ENCODE results near the gene SEPTIN10.
"Not testable (repeated sequence)": the region's sequence is repeated elsewhere in the genome, so short reads cannot be mapped to it uniquely, and the experiment has no call there.

Gene SEPTIN10

DNA sequence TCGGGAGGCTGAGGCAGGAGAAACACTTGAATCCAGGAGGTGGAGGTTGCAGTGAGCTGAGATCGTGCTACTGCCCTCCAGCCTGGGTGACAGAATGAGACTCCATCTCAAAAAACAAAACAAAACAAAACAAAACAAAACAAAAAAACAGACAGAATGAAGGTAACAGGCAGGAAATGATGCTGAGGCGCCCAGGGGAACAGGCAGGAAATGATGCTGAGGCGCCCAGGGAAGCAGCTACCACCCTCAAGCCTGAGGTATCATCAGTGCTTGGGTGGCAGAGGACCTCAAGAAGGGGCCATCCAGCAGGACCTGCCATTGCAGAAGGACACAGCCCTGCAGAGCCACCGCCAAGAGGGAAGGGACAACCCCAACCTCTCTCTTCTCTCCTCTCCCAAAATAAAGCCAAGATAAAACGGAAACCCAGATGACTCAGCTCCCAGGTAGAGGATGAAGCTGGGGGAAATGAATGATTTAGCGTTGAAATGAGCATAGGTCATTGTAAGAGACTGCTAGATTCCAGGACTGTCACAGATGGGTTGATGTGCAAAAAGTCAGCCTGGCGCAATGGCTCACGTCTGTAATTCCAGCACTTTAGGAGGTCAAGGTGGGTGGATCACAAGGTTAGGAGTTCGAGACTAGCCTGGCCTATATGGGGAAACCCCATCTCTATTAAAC lies 19.7 kb upstream of the SEPTIN10 start:
- no peak for DNase-seq (ENCODE audit: low spot score)

DNA sequence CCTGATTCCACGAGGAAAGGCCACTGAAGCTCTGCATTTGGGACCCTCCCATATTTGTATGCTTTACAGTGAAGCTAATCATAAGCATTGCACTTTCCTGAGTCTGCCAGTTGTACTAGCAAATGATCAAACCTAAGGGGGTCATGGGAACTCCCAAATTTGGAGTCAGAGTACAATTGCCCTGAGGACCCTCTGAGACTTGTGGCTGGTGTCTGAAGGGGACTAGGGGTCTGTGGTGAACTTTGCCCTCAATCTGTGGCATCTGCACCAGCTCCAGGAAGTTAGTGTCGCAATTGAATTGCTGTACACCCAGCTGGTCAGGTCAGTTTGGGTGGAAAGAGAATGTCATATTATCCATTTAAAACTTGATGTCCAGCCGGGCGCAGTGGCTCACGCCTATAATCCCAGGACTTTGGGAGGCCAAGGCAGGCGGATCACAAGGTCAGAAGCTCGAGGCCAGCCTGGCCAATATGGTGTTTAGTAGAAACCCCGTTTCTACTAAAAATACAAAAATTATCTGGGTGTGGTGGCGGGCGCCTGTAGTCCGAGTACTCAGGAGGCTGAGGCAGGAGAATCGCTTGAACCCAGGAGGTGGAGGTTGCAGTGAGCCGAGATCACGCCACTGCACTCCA lies 18.5 kb upstream of the SEPTIN10 start:
- DNase-seq (ENCODE audit: low spot score), result no peak

DNA sequence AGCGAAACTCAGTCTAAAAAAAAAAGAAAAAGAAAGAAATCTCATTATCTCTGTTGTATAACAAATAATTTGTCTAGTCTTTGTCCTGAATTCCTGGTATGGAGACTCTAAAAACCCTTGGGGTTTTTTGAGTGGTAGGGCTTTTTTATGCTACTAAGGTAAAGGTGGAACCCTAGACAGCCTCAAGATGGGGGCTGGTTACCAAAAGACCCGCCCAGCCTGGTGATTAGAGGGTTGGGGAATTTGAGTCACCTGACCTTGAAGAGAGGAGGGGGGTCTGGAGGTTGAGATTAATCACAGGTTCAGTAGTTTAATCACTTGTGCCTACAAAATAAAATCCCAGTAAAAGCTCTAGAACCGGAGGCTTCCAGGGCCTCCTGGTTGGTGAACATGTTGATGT lies 18.0 kb upstream of the SEPTIN10 start:
- DNase-seq (ENCODE audit: low spot score), result no peak

DNA sequence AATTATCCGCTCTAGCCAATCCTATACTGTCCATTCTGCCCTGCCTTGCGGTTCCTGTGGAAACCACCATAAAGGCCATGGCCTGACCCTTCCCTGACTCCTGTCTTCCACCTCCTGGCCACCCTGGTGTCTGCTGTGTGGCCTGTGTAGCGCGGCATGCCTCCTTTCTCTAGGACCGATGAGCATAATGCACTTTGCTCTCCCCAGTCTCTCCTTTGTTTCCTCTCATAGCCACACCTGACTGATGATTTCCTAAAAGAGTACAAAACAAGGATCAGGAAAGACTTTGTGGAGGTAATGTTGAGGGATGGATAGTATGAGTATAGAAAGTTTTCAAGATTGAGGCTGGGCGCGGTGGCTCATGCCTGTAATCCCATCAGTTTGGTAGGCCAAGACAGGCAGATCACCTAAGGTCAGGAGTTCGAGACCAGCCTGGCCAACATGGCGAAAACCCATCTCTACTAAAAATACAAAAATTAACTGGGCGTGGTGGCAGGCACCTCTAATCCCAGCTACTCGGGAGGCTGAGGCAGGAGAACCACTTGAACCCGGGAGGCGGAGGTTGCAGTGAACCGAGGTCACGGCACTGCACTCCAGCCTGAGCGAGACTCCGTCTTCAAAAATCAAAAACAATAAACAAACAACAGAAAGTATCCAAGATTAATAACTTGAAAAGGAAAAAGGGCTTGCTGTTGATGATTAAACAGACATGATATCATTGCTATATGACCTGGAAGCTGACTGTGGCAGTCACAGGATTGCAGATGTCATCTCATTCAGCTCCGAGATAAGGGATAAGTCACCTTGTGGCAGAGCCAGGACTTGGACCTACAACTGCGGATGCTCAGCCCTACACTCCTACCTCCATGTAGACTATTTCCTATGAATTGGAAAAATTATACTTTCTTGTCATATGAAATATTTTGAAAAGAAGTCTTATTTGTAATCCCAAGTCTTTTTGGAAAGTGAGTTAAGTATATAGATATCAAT lies 17.0 kb upstream of the SEPTIN10 start:
- no peak for DNase-seq (ENCODE audit: low spot score)

DNA sequence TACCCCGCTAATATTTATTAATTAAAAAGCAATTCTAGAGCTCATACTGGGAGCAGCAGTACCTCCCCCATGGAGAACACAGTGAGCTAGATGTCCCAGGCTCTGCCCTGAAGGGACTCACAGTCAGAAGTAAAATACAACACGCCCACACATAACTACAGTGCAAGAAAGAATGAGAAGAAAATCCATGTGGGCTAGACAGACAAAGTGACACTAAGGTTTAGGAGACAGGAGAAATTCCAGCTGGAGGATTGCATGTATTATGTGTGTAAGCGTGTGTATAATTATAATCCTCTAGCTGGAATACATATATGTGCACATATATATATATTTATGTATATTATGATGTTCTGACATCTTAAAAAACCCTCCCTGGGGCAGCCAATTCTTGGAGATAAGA lies 16.1 kb upstream of the SEPTIN10 start:
- DNase-seq (ENCODE audit: low spot score), result no peak

DNA sequence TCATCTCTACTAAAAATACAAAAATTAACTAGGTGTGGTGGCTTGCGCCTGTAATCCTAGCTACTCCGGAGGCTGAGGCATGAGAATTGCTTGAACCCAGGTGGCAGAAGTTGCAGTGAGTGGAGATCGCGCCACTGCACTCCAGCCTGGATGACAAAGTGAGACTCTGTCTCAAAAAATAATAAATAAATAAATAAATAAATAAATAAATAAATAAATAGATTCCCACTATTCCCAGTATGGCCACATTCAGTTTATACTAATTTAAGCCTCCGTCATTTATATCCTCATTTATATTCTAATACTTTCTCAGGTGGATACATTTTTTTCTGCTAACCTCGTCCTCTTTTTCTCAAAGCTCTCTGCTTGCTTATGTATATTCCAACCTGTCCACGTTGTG lies 14.6 kb upstream of the SEPTIN10 start:
- DNase-seq (ENCODE audit: low spot score), result not testable (repeated sequence)

DNA sequence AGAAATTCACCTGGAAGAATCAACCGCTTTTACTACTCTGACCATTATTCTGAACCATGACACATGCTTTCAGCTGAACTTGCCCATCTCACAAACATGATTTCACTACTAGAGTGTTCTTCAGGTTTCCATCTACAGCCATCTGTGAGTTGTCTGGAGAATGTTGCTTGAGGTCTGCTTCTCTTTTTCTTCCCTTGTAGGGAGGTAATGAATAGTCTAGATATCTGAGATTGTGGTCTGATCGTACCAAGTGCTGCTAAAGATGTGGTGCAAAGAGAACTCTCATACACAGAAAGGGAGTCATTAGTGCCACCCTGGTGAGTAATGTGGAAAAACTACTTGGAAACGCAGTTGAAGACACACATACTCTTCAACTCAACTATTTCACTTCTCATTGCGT lies 10.6 kb upstream of the SEPTIN10 start:
- DNase-seq (ENCODE audit: low spot score), result no peak

DNA sequence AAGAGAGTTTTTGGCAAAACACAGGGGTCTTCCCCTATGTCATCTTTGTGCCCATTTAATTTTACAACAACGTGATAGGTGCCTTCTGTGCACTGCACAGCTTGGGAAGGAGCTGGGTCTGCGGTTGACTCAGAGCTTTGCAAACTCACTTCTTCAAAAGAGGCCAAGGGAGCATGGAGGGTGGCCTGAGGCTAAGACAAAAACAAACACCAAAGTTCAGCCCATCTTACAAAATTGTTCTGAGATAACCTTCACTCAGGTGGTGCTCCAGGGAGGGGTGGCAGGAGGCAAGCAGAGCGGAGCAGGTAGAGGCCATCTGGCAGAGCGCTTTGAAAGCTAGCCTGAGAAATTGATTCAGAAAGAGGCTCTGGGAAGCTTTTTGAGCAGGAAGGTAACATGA lies 10.2 kb upstream of the SEPTIN10 start:
- no peak for DNase-seq (ENCODE audit: low spot score)

DNA sequence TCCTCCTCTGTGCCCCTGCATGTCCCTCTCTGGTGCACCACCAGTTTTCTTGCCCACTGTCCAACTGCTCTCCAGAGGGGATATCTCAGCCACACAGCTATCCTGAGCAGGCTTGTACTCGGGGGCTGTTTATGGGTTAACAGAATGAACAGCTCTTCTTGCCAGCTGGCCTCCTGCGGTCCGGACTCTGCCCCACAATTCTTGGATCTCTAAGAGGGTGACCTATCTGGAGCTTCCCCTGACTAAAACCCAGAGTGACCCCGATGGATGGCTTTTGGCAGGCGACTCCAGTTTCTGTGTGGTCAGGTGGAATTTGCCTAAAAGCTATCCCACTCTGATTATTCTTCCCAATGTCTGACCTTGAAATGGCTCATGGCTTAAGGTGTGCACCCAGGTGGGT lies 9.5 kb upstream of the SEPTIN10 start:
- no peak for DNase-seq (ENCODE audit: low spot score)

DNA sequence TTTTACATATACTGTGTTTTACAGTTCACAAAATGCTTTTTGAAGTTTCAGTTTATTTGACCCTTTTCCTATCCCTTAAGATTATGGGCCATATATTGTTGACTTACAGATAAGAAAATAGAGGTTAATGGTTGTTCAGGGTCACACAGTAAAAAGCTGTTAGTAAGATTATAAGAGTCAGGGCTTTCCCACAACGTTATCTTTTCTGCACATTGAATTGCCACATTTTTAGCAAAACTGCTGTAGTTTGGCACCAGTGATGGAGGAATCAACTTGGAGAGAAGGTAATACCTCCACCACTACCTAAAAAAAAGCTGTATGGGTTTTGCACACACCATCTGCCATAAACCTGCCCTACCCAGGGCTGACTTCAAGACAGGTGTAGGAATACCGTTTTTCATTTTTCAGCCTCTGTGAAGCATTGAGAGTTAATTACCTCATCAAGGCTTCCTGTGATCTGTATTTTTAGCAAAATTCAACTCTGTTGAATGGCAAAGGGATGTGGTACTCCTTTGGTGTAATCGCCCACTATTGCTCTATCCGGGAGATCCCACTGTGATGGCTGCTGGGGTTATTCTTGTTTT lies 5.4 kb upstream of the SEPTIN10 start:
- no peak for DNase-seq (ENCODE audit: low spot score)

DNA sequence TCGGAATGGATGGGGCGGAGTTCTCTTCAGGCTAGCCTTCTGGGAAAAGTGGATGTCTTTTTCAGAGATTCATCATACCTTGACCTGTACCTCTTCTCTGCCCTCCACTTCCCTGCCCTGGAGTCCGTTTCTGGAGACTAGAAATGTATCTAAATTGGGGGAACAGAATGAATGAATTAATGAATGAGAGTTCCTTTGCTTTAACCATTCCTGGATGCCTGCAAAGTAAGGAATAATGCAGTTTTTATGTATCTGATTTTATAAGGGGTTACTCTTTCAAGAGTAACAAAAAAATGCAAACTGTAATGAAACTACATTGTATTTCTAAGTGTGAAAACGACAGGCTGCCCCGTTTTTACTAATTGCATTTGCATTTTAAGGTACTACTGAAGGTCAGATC lies 2.4 kb upstream of the SEPTIN10 start:
- DNase-seq (ENCODE audit: low spot score), result no peak

DNA sequence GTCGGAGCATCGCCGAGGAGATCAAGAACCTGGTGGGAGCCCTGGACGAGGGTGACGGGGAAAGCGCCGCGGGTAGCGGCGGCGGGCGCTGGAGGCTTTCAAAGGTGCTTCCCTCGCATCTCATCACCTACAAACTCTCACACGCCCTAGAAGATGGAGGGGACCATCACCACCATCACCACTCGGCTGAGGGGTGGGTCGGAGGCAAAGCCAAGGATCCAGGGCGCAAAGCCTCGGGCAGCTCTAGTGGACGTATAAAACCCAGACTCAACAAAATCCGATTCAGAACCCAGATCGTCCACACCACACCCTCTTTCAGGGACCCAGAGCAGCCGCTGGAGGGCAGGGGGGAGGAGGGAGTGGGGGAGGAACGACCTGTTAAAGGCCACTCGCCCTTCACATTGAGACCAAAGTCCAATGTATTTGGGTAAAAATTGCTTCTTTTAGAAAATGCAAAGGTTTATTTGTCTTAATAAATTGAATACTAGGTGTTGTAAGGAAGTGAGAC lies 1.9 kb upstream of the SEPTIN10 start:
- no peak for DNase-seq (ENCODE audit: low spot score)

DNA sequence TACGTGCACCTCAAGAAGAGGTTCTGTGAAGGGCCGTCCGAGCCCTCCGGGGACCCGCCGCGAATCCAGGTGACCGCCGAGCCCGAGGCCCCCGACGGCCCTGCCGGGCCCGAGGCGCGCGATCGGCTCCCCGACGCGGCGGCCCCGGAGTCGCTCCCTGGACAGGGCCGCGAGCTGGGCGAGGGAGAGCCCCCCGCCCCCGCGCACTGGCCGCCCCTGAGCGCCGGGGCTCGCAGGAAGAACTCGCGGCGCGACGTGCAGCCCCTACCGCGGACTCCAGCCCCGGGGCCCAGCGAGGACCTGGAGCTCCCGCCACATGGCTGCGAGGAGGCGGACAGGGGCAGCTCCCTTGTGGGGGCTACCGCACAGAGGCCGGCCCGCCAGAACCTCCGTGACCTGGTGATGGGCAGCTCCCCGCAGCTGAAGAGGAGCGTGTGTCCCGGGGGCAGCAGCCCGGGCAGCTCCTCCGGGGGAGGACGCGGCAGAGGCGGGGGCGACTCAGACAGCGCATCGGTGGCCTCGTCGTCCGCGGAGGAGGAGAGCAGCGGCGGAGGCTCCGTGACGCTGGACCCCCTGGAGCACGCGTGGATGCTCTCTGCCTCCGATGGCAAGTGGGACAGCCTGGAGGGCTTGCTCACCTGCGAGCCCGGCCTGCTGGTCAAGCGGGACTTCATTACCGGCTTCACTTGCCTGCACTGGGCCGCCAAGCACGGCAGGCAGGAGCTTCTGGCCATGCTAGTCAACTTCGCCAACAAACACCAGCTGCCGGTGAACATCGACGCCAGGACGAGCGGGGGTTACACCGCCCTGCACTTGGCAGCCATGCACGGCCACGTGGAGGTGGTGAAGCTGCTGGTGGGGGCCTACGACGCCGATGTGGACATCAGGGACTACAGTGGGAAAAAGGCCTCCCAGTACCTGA lies 1.2 kb upstream of the SEPTIN10 start:
- DNase-seq (ENCODE audit: low spot score), result peak; percentile 70

DNA sequence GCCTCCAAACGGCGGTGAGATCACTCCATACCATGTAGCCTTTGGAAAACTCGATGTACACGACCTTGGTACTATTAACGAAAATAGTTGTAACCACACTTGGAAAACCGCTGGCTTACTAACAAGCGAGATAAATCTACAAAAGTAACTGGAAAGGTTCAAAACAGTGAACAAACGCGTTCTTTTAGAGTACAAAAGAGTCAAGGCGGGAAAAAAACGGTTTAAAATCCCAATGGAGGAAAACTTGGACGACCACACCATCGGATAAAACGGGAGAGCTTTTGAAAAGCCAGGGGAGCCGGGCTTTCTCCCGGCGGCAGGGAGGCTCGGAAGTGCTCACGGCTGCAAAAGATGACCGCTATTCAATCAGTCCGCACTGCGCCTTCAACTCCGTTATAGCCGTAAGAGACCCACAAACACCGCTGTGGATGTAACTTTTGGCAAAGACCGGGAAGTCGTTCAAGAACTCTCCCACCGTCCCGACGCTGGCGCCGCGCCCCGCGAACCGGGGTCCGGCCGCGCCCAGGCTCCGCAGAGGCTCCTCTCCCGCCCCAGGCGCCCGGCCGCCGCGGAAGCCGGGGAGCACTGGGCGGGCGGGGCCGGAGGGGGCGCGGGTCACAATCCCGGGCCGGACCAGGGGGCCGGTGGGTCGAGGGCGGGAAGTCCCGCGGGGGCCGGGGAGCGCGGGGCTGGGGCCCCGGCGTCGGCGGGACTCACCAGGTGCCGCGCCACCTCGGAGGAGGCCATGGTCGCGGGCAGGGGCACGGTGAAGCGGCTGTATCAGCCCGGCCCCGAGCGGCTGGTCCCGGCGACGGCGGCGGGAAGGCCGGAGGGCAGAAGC lies 465 bp downstream of the SEPTIN10 start:
- peak; percentile 87 for DNase-seq (ENCODE audit: low spot score)

DNA sequence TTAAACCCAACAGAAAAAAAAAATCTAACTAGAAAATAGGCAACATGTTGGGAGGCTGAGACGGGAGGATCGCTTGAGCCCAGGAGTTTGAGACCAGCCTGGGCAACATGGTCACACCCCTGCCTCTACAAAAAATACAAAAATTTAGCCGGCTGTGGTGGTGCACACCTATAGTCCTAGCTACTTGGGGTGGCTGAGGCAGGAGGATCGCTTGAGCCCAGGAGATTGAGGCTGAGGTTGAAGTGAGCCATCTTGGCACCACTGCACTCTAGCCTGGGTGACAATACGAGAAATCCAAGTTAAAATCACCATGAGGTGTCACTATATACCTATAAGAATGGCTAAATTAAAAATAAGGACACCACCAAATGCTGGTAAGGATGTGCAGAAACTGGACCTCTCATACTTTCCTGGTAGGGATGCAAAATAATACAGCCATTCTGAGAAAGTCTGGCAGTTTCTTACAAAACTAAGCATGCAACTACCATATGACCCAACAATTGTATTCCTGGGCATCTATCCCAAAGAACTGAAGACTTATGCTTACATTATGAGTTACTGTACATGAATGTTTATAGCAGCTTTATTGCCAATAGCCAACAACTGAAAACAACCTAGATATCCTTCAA lies 2.2 kb downstream of the SEPTIN10 start:
- DNase-seq (ENCODE audit: low spot score), result no peak

DNA sequence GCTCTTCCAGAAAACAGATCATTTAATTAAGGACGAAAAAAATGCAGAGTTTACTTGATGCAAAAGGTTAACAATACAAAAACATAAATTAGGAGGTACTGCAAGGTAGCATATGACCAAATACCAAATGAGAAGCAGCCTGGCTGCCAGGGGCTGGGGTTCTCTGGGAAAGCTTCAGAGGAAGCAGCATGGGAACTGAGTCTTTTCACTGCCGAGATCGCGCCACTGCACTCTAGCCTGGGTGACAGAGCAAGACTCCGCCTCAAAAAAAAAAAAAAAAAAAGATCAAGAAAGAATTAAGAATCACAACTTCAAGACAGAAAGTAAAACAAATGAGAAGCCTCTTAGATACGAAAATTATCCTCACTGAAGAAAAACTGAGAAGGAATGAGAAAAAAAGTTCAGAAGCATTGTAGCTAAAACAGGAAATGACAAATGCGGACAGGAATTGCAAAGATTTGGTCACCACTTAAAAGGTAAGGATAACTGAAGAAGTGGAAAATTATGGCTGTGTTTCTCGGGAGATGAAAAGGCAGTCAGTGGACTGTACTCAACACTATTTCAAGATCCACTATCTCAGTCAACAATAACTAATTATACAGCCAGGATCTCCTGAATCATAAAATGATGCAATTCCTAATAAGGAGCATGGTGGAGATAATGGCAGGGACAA lies 4.3 kb downstream of the SEPTIN10 start:
- DNase-seq (ENCODE audit: low spot score), result no peak

DNA sequence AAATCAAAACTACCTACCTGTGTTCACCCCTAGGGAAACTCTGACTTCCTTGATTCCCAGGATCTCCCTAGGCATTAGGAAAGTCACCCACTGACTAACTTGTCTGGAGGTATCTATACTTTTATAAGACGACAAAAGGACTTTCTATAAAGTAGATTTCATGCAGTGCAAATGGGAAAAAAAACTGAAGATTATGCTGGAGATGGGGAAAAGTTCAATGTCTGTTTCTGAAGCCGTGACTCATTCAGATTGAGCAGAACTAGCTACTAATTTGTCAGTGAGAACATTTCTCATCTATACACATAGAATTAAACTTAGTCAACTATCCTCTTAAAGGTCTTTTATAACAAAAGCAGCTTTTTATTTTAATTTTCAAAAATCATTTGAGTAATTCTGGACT lies 6.0 kb downstream of the SEPTIN10 start:
- DNase-seq (ENCODE audit: low spot score), result no peak

DNA sequence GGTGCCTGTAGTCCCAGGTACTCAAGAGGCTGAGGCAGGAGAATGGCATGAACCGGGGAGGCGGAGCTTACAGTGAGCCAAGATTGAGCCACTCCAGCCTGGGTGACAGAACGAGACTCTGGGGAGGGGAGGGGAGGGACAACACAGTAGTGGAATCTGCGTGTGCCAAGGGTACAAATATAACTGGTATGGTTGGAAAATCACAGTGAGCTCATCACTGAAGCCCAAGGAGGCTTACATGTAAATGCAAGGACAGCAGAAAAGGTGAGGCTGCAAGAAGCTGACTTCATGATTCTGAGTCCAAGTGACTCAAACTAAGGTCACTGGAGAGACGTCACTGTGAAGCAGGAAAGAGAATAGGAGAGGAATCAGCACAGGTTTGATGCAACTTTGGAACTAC lies 9.2 kb downstream of the SEPTIN10 start:
- no peak for DNase-seq (ENCODE audit: low spot score)

DNA sequence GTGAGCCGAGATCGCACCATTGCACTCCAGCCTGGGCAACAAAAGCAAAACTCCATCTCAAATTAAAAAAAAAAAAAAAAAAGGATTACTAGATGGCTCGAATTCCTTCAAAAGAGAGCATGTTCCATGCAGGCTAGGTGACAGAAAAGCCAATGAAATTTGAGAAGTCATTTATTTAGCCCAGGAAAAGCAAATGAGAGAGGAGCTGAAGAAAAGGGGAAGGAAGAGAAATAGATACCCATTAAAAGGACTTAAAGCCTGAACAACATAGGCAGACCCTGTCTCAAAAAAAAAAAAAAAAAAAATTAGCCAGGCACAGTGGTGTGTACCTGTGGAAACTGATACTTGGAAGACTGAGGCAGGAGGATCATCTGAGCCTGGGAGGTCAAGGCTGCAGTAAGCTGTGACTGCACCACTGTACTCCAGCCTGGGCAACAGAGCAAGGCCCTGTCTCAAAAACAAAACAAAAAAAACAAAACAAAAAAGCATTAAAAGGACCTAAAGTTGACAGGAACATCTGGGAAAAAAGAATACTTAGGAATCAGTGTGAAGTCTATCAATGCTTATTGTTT lies 11.1 kb downstream of the SEPTIN10 start:
- DNase-seq (ENCODE audit: low spot score), result no peak

Measured in left forelimb (tissue), 1 donor.